SU-DHL-6 (cell line): ENCODE data around the gene CACNA1B.

ENCODE experiments used
- H2AFZ ChIP-seq: fragments of 200-600 bp; sonication (generic); 2 replicates; pipeline ENCODE4 v1.6.1; 2014; ENCODE audit warnings: low read depth, mild to moderate bottlenecking, moderate library complexity, mixed read lengths, antibody characterized with exemption, low read length; ENCODE audit not compliant: severe bottlenecking
- H3F3A ChIP-seq: fragments of 200-600 bp; shearing (Covaris generic); 2 replicates; pipeline ENCODE4 v1.6.0; 2016; ENCODE audit warnings: antibody characterized with exemption, mild to moderate bottlenecking; ENCODE audit not compliant: insufficient read depth
- H3K27ac ChIP-seq: fragments of 200-600 bp; sonication (generic); 2 replicates; pipeline ENCODE4 v1.5.1; 2016; ENCODE audit warnings: low read depth, mild to moderate bottlenecking, low read length, moderate library complexity, mixed read lengths
- H3K27me3 ChIP-seq: fragments of 200-600 bp; sonication (generic), shearing (Covaris generic); 2 replicates; pipeline ENCODE4 v1.6.0; 2014; ENCODE audit warnings: mild to moderate bottlenecking, low read length
- H3K36me3 ChIP-seq: fragments of 200-600 bp; sonication (generic); 2 replicates; pipeline ENCODE4 v1.6.1; 2014; ENCODE audit warnings: mild to moderate bottlenecking, low read length, mixed read lengths
- H3K4me2 ChIP-seq: fragments of 300-600, 200-600 bp; shearing (Covaris generic), sonication (generic); 2 replicates; pipeline ENCODE4 v1.6.0; 2014; ENCODE audit warnings: low read length, low read depth, mild to moderate bottlenecking; ENCODE audit not compliant: poor library complexity, severe bottlenecking
- H3K4me3 ChIP-seq: fragments of 200-600 bp; sonication (generic); 2 replicates; pipeline ENCODE4 v1.5.1; 2014; ENCODE audit warnings: antibody characterized with exemption, low read length, mild to moderate bottlenecking, mixed read lengths; ENCODE audit not compliant: insufficient read depth, poor library complexity, severe bottlenecking
- H3K79me2 ChIP-seq: fragments of 200-600 bp; sonication (generic); 2 replicates; pipeline ENCODE4 v1.6.1; 2014; ENCODE audit warnings: mild to moderate bottlenecking, low read length, moderate library complexity; ENCODE audit not compliant: insufficient read depth
- H3K9ac ChIP-seq: fragments of 200-600 bp; sonication (generic); 2 replicates; pipeline ENCODE4 v1.7.0; 2014; ENCODE audit warnings: mild to moderate bottlenecking, low read length
- H3K9me2 ChIP-seq: fragments of 200-600 bp; sonication (generic); replicated peaks from 2 replicates; pipeline ENCODE4 v1.6.1; 2014; ENCODE audit warnings: low read length; ENCODE audit not compliant: insufficient read depth
- H3K9me3 ChIP-seq: fragments of 200-600 bp; sonication (generic); 2 replicates; pipeline ENCODE4 v1.6.1; 2014; ENCODE audit warnings: low read length, mixed read lengths; ENCODE audit not compliant: insufficient read depth
- H4K20me1 ChIP-seq: fragments of 200-600 bp; sonication (generic); 2 replicates; pipeline ENCODE4 v1.6.1; 2014; ENCODE audit warnings: low read depth, mild to moderate bottlenecking, antibody characterized with exemption, low read length, moderate library complexity, mixed read lengths
- EZH2phosphoT487 ChIP-seq: fragments of 200-600 bp; sonication (generic), shearing (Covaris generic); conservative IDR thresholded peaks from 2 replicates; pipeline ENCODE4 v1.6.1; 2018; ENCODE audit warnings: mild to moderate bottlenecking, antibody characterized with exemption, low read length, moderate library complexity, mixed read lengths
- TF ChIP-seq, protein P1 (sequence below): fragments of 200-600 bp; sonication (generic); IDR thresholded peaks from one replicate; pipeline ENCODE4 v1.5.1; 2017; ENCODE audit warnings: antibody characterized with exemption, mild to moderate bottlenecking, low read length, moderate library complexity; ENCODE audit not compliant: insufficient read depth, poor library complexity, severe bottlenecking

CACNA1B gene

DNA sequence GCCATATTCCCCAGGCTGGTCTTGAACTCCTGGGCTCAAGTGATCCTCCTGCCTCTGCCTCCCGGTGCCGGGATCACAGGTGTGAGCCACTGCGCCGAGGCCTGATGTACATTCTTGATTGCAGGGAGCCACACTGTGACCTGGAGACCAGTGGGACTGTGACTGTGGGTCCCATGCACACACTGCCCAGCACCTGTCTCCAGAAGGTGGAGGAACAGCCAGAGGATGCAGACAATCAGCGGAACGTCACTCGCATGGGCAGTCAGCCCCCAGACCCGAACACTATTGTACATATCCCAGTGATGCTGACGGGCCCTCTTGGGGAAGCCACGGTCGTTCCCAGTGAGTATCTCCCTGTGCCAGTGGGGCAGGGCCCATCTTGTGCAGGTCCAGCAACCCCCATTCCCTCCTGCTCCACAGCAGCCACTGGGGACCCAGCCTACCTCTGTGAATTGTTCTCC, 147.3 kb downstream of the CACNA1B start:
- H3K9me2 ChIP-seq = no peaks in the 10 kb centered on the region
- H3K4me2 ChIP-seq = no peak overlapping the region
- H3K4me3 ChIP-seq = no peak overlapping the region
- no peaks in the 10 kb centered on the region for H3K79me2 ChIP-seq
- no peaks in the 10 kb centered on the region; the same call in 1 of the 2 replicates for H4K20me1 ChIP-seq
- no peak overlapping the region for H3K27ac ChIP-seq
- no peak overlapping the region for H2AFZ ChIP-seq
- no peaks in the 10 kb centered on the region for H3K27me3 ChIP-seq
- no peaks in the 10 kb centered on the region for H3F3A ChIP-seq
- peaks cover 7% of the 10 kb centered on the region; the same call in 1 of the 2 replicates for H3K9me3 ChIP-seq
- no peak overlapping the region for H3K9ac ChIP-seq
- no peaks in the 10 kb centered on the region for H3K36me3 ChIP-seq
- TF ChIP-seq EZH2phosphoT487 = no peak
- TF ChIP-seq, protein P1, sequence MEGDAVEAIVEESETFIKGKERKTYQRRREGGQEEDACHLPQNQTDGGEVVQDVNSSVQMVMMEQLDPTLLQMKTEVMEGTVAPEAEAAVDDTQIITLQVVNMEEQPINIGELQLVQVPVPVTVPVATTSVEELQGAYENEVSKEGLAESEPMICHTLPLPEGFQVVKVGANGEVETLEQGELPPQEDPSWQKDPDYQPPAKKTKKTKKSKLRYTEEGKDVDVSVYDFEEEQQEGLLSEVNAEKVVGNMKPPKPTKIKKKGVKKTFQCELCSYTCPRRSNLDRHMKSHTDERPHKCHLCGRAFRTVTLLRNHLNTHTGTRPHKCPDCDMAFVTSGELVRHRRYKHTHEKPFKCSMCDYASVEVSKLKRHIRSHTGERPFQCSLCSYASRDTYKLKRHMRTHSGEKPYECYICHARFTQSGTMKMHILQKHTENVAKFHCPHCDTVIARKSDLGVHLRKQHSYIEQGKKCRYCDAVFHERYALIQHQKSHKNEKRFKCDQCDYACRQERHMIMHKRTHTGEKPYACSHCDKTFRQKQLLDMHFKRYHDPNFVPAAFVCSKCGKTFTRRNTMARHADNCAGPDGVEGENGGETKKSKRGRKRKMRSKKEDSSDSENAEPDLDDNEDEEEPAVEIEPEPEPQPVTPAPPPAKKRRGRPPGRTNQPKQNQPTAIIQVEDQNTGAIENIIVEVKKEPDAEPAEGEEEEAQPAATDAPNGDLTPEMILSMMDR = no peak

DNA sequence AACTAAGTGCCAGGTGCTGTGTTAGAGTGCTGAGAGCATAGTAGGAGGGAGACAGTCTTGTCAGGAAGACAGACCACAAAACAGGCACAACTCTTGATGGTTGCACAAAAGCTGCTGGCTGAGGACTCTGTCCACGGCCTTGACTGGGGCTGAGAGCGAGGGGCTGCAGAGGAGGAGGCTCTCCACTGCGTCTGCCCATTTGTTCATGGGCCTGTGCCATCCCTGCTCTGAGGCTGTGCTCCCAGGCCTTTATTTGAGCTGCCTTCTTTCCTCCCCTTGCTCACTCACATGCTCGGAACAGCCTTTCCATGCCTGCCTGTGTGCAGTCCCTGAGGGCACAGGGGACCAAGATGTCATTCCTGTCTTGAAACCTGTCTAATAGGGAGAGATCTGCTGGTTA, 147.8 kb downstream of the CACNA1B start:
- Histone ChIP-seq H3K9me3 (peaks cover 7% of the 10 kb centered on the region; the same call in 1 of the 2 replicates), H3K36me3 (no peaks in the 10 kb centered on the region), H3K27me3 (no peaks in the 10 kb centered on the region), H3K27ac (no peak overlapping the region), H3K4me3 (no peak overlapping the region), H3K9ac (no peak overlapping the region), H3K79me2 (no peaks in the 10 kb centered on the region), H2AFZ (no peak overlapping the region), H4K20me1 (no peaks in the 10 kb centered on the region; the same call in 1 of the 2 replicates), H3K4me2 (no peak overlapping the region), H3F3A (no peaks in the 10 kb centered on the region), H3K9me2 (no peaks in the 10 kb centered on the region)
- TF ChIP-seq EZH2phosphoT487 = no peak
- TF ChIP-seq, protein P1 = no peak

DNA sequence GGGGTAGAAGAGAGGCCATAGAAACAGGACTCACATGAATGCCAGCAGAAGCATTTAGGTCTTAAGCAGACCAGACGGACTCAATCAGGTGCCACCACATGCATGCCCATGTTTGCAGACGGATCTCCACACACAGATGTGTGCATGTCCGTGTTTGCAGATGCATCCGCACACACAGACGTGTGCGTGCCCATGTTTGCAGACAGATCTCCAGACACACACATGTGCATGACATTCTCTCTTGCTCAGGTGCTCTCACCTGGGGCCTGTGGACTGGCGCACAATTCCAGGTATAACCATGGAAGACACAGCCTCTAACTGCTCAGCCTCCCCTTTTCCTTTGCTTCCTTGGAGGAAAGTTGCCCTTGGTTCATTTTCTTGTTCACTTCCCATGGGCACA, 148.3 kb downstream of the CACNA1B start:
- no peak overlapping the region for H3K4me2 ChIP-seq
- H3K36me3 ChIP-seq = no peaks in the 10 kb centered on the region
- peaks cover 7% of the 10 kb centered on the region; the same call in 1 of the 2 replicates for H3K9me3 ChIP-seq
- H3K9ac ChIP-seq = no peak overlapping the region
- no peaks in the 10 kb centered on the region for H3K27me3 ChIP-seq
- H3K79me2 ChIP-seq = no peaks in the 10 kb centered on the region
- H3K9me2 ChIP-seq = no peaks in the 10 kb centered on the region
- no peaks in the 10 kb centered on the region for H3F3A ChIP-seq
- no peak overlapping the region for H3K27ac ChIP-seq
- no peak overlapping the region for H2AFZ ChIP-seq
- no peak overlapping the region for H3K4me3 ChIP-seq
- TF ChIP-seq EZH2phosphoT487 = no peak
- TF ChIP-seq, protein P1 = no peak
- no peaks in the 10 kb centered on the region; the same call in 1 of the 2 replicates for H4K20me1 ChIP-seq
